ENCODE measurements around the gene TMEM163.

- no peak for TF ChIP-seq USF2 (CRISPR knock-in tag; IDR thresholded peaks at IDR 0.05)
- TF ChIP-seq E2F4 (CRISPR knock-in tag; IDR thresholded peaks at IDR 0.05; ENCODE audit: borderline replicate concordance, low read depth), result no peak
- no peak for TF ChIP-seq JUN (CRISPR knock-in tag; IDR thresholded peaks at IDR 0.05)
- TF ChIP-seq CTCF (IDR thresholded peaks at IDR 0.05), result no peak
These were observed 267.5 kb downstream of the TMEM163 start for GRCh38 chr2:134451347-134451630.

Measured in WTC11 (cell line).